Smooth muscle cell of bladder (primary cell): Measurements from ENCODE around the gene CCDC70. TPM values are rescaled to one million over a fixed set of nuclear protein-coding genes. Genes with fewer than 3 reads are reported as not detected.

Experiments
- total RNA-seq: library from RNA; depleted of rRNA; stranded (reverse); fragments of >200 nt; gene quantifications from 2 replicates; pipeline ENCODE4 v1.2.3, GENCODE V29; 2014

CCDC70 gene
- not detected in 2 replicates for total RNA-seq

DNA sequence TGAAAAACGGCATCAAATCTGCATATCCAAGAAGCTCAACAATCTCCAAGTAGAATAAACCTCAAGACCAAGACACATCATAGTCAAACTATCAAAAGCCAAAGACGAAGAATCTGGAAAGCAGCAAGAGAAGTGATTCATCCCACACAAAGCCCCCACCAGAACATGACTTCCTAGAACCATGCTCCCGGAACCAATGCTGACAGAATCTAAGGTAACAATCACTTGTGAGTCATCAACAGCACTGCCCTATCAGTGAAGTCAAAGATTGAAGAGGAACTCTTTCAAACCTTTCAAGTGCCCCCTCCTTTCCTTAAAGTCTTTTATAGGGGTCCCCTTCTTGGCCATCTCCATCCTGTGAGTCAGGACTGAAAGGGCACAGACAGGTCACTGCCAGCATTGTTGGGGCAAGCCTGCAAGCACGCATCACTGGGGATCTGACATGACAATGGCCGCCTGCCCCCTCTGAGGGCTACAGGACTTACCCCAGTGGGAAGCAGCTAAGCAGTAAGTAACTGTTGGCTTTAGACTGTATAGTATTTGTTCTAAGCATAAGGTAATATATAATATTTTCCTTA, at the start of gene CCDC70:
CCDC70 (plus strand) TSS at position 247 of the 578 bp plus-strand sequence. CDS start 3,443 bp downstream, outside the sequence.

DNA sequence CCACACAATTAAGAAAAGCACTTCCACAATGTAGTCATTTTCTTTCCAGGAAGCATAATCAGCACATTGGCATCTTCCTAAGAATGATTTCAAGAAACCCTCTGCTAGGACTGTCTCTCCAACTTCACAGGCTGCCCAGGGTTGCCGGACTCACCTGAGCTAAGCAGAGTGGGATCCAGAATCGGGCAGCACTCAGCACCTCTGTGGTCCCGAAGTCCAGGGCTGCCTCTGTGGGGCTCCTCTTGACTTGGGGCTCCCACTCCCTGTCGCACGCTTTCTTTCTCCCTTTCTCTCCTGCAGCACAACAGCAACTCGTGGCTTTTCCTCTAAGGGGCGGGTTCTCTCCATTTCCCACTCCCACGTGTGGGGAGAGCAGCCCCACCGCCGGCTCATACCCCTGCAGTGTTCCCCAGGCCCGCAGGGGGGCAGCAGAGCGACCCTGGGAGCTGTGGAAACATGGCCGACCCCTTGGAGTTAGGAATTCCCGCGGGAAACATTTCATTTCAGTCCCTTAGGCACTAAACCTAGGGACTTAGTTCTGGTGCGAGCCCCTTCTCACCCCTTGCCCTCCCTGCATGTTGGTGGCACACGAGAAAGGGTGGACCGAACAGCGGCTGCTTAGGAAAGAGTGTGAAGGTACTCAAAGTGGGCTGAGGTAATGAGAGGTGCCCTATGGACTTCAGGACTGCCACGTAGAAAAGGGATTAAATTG, 16.8 kb upstream of the CCDC70 start, which contains the start of gene TMEM272:
TMEM272 (minus strand) TSS at position 316 of the 712 bp plus-strand sequence. CDS start 6,647 bp downstream, outside the sequence.

Other genes starting within 250 kb of the CCDC70 start
- 4.2 and 4.3 TPM in 2 replicates for gene DHRS12, start 57.8 kb upstream of the CCDC70 start, total RNA-seq
- gene TMEM272, start 16.8 kb upstream of the CCDC70 start, total RNA-seq: not detected in 2 replicates
- 1.1 and 2.3 TPM in 2 replicates for gene ATP7B, start 149.5 kb downstream of the CCDC70 start, total RNA-seq
- gene ALG11, start 150.4 kb downstream of the CCDC70 start, total RNA-seq: 16.5 and 22.3 TPM in 2 replicates
- 14.6 and 15.9 TPM in 2 replicates for gene UTP14C, start 162.7 kb downstream of the CCDC70 start, total RNA-seq